MM.1S (cell line): ENCODE measurements around the gene SMYD2.

Source experiments
- DNase-seq: peaks from one replicate; pipeline ENCODE4 v3.0.0-alpha.2; 2015
- H2AFZ ChIP-seq: fragments of 300-600 bp; sonication (generic); 2 replicates; pipeline ENCODE4 v1.6.0; 2016; ENCODE audit warnings: antibody characterized with exemption, low read length
- H3F3A ChIP-seq: fragments of 300-600 bp; sonication (generic); 2 replicates; pipeline ENCODE4 v1.6.1; 2016; ENCODE audit warnings: mild to moderate bottlenecking, antibody characterized with exemption, low read length, moderate library complexity, mixed read lengths; ENCODE audit not compliant: insufficient read depth
- H3K27ac ChIP-seq: fragments of 300-600 bp; sonication (generic); 2 replicates; pipeline ENCODE4 v1.5.1; 2016; ENCODE audit warnings: mild to moderate bottlenecking, low read length
- H3K27me3 ChIP-seq: fragments of 300-600 bp; sonication (generic); replicated peaks from 2 replicates; pipeline ENCODE4 v1.6.0; 2016; ENCODE audit warnings: low read length; ENCODE audit not compliant: insufficient read depth
- H3K36me3 ChIP-seq: fragments of 300-600 bp; sonication (generic); replicated peaks from 2 replicates; pipeline ENCODE4 v1.6.1; 2016; ENCODE audit warnings: mild to moderate bottlenecking, low read length, mixed read lengths; ENCODE audit not compliant: insufficient read depth
- H3K4me1 ChIP-seq: fragments of 300-600 bp; sonication (generic); 2 replicates; pipeline ENCODE4 v1.6.1; 2016; ENCODE audit warnings: low read length, mixed read lengths
- H3K4me2 ChIP-seq: fragments of 300-600 bp; sonication (generic); 2 replicates; pipeline ENCODE4 v1.6.0; 2016; ENCODE audit warnings: low read depth, low read length
- H3K4me3 ChIP-seq: fragments of 300-600 bp; sonication (generic); 2 replicates; pipeline ENCODE4 v1.5.1; 2016; ENCODE audit warnings: low read length, mixed read lengths
- H3K79me2 ChIP-seq: fragments of 300-600 bp; sonication (generic); 2 replicates; pipeline ENCODE4 v1.6.1; 2016; ENCODE audit warnings: mixed run types, low read length, mixed read lengths
- H3K9ac ChIP-seq: fragments of 300-600 bp; sonication (generic); 2 replicates; pipeline ENCODE4 v1.6.1; 2016; ENCODE audit warnings: low read length, mixed read lengths
- H3K9me2 ChIP-seq: fragments of 300-600 bp; sonication (generic); replicated peaks from 2 replicates; pipeline ENCODE4 v1.6.1; 2016; ENCODE audit warnings: mild to moderate bottlenecking, low read length, mixed read lengths; ENCODE audit not compliant: insufficient read depth
- H3K9me3 ChIP-seq: fragments of 300-600 bp; sonication (generic); replicated peaks from 2 replicates; pipeline ENCODE4 v1.6.1; 2016; ENCODE audit warnings: mild to moderate bottlenecking, low read length, mixed read lengths; ENCODE audit not compliant: insufficient read depth
- H4K20me1 ChIP-seq: fragments of 300-600 bp; sonication (generic); 2 replicates; pipeline ENCODE4 v1.6.1; 2016; ENCODE audit warnings: mild to moderate bottlenecking, low read length, moderate library complexity, mixed read lengths; ENCODE audit not compliant: insufficient read depth
- EZH2 ChIP-seq: fragments of 300-600 bp; sonication (generic); optimal IDR thresholded peaks from 2 replicates; pipeline ENCODE3; 2017; ENCODE audit warnings: low read depth, mild to moderate bottlenecking, antibody characterized with exemption, low read length, mixed read lengths
- EZH2phosphoT487 ChIP-seq: fragments of 300-600 bp; sonication (generic); IDR thresholded peaks from 2 replicates; pipeline ENCODE4 v1.6.1; 2018; ENCODE audit warnings: antibody characterized with exemption, low read length
- TF ChIP-seq, protein P1 (sequence below): fragments of 300-600 bp; sonication (generic); IDR thresholded peaks from 2 replicates; pipeline ENCODE4 v1.5.1; 2016; ENCODE audit warnings: antibody characterized with exemption, low read length, mixed read lengths

The SMYD2 gene

DNA sequence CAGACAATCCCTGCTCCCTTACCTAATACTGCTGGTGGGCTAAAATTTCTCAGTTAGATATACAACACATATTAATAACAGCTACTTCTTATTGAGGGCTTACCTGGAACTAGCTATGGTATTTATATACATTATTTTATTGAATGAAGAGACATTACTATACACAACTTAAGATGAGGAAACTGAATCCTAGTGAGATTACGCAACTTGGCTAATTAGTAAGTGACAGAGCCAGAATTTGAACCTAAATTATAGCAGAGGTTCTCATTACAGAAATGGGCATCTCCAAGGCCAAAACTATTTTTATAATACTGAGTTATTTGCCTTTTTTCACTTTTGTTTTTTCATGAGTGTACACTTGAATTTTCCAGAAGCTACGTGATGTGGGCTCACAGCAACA lies 44.5 kb upstream of the SMYD2 start:
- no peak overlapping the region for H3K4me3 ChIP-seq
- H3K27me3 ChIP-seq: no peaks in the 10 kb centered on the region
- no peaks in the 10 kb centered on the region for H3K9me3 ChIP-seq
- no peak for DNase-seq
- no peak overlapping the region for H3K9ac ChIP-seq
- no peaks in the 10 kb centered on the region for H3K79me2 ChIP-seq
- no peaks in the 10 kb centered on the region for H3K4me1 ChIP-seq
- H3K27ac ChIP-seq: no peak overlapping the region
- no peaks in the 10 kb centered on the region for H3F3A ChIP-seq
- no peak overlapping the region for H2AFZ ChIP-seq
- H3K36me3 ChIP-seq: no peaks in the 10 kb centered on the region
- no peak overlapping the region for H3K4me2 ChIP-seq
- no peaks in the 10 kb centered on the region for H4K20me1 ChIP-seq
- TF ChIP-seq, protein P1, sequence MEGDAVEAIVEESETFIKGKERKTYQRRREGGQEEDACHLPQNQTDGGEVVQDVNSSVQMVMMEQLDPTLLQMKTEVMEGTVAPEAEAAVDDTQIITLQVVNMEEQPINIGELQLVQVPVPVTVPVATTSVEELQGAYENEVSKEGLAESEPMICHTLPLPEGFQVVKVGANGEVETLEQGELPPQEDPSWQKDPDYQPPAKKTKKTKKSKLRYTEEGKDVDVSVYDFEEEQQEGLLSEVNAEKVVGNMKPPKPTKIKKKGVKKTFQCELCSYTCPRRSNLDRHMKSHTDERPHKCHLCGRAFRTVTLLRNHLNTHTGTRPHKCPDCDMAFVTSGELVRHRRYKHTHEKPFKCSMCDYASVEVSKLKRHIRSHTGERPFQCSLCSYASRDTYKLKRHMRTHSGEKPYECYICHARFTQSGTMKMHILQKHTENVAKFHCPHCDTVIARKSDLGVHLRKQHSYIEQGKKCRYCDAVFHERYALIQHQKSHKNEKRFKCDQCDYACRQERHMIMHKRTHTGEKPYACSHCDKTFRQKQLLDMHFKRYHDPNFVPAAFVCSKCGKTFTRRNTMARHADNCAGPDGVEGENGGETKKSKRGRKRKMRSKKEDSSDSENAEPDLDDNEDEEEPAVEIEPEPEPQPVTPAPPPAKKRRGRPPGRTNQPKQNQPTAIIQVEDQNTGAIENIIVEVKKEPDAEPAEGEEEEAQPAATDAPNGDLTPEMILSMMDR: no peak
- TF ChIP-seq EZH2 (no peak), EZH2phosphoT487 (no peak)
- no peaks in the 10 kb centered on the region for H3K9me2 ChIP-seq

DNA sequence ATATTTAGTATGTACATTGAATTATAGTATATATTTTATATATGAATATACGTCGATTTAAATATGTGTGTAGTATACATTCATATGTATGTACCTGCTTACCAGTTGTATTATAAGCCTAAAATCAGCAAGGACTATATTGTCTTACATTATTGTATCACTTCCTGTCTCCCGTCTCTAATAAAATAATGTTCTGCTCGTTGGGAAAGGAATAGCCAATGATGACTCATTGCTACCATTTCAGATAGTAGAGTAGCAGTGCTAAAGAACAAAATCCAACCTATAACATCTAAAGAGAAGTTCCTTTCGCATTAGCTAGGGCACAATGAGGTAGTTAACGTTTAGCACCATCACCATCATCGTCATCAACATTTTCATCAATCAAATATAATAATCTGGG lies 39.9 kb upstream of the SMYD2 start:
- H3F3A ChIP-seq: no peaks in the 10 kb centered on the region
- H2AFZ ChIP-seq: no peak overlapping the region
- H3K4me3 ChIP-seq: no peak overlapping the region
- TF ChIP-seq, protein P1: no peak
- no peak for TF ChIP-seq EZH2
- no peak for TF ChIP-seq EZH2phosphoT487
- no peak overlapping the region for H3K27ac ChIP-seq
- H3K27me3 ChIP-seq: no peaks in the 10 kb centered on the region
- no peaks in the 10 kb centered on the region for H3K79me2 ChIP-seq
- no peaks in the 10 kb centered on the region for H3K9me3 ChIP-seq
- no peak for DNase-seq
- no peaks in the 10 kb centered on the region for H3K36me3 ChIP-seq
- H3K9me2 ChIP-seq: no peaks in the 10 kb centered on the region
- H3K4me1 ChIP-seq: no peaks in the 10 kb centered on the region
- H3K4me2 ChIP-seq: no peak overlapping the region
- no peak overlapping the region for H3K9ac ChIP-seq
- no peaks in the 10 kb centered on the region for H4K20me1 ChIP-seq

DNA sequence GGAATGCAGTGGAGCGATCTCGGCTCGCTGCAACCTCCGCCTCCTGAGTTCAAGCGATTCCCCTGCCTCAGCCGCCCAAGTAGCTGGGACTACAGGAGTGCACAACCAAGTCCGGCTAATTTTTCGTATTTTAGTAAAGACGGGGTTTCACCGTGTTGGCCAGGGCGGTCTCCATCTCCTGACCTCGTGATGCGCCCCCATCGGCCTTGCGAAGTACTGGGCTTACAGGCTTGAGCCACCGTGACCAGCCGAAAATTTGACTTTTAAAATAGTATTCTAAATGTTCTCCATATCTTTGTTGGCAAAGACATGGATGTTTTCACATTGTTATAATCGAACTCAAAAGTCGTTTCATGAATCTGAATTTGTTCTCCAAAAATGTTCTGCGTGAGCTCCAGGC lies 36.7 kb upstream of the SMYD2 start:
- no peak overlapping the region for H2AFZ ChIP-seq
- no peaks in the 10 kb centered on the region for H3K79me2 ChIP-seq
- no peaks in the 10 kb centered on the region for H3K4me1 ChIP-seq
- no peak overlapping the region for H3K9ac ChIP-seq
- no peaks in the 10 kb centered on the region for H3K9me3 ChIP-seq
- TF ChIP-seq, protein P1: no peak
- TF ChIP-seq EZH2: no peak
- no peak for TF ChIP-seq EZH2phosphoT487
- no peaks in the 10 kb centered on the region for H3K36me3 ChIP-seq
- no peaks in the 10 kb centered on the region for H4K20me1 ChIP-seq
- H3K4me2 ChIP-seq: no peak overlapping the region
- no peak for DNase-seq
- no peak overlapping the region for H3K27ac ChIP-seq
- no peaks in the 10 kb centered on the region for H3F3A ChIP-seq
- no peaks in the 10 kb centered on the region for H3K27me3 ChIP-seq
- no peak overlapping the region for H3K4me3 ChIP-seq
- H3K9me2 ChIP-seq: no peaks in the 10 kb centered on the region

DNA sequence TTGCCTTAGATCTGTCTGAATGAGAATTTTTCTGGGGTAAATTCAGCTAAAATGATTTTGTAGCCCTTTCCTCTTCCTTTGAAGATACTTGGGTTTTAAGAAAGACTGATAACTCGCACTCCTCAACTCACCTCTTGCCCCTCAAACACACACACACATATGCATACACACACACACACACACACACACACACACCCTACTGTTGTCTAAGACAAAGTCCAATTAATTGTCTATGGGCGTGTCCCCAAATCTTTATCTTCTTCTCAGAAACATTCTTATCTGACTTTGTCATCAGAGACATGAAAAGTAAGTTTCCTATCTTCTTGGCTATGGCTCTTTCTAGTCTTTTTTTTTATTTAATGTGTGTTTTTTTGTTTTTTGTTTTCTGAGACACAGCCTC lies 36.1 kb upstream of the SMYD2 start:
- H3K9me2 ChIP-seq: no peaks in the 10 kb centered on the region
- no peaks in the 10 kb centered on the region for H3K9me3 ChIP-seq
- no peak overlapping the region for H3K9ac ChIP-seq
- no peaks in the 10 kb centered on the region for H4K20me1 ChIP-seq
- no peaks in the 10 kb centered on the region for H3K36me3 ChIP-seq
- H3K27me3 ChIP-seq: no peaks in the 10 kb centered on the region
- no peak overlapping the region for H3K4me3 ChIP-seq
- no peak overlapping the region for H3K4me2 ChIP-seq
- no peak for TF ChIP-seq EZH2phosphoT487
- H3K79me2 ChIP-seq: no peaks in the 10 kb centered on the region
- no peaks in the 10 kb centered on the region for H3F3A ChIP-seq
- no peak for DNase-seq
- H3K4me1 ChIP-seq: no peaks in the 10 kb centered on the region
- no peak overlapping the region for H2AFZ ChIP-seq
- no peak overlapping the region for H3K27ac ChIP-seq
